Kidney epithelial cell (primary cell): ENCODE measurements around the gene P4HA2. TPM values are rescaled to one million over a fixed set of nuclear protein-coding genes. Genes with fewer than 3 reads are reported as not detected.

Experiments used
- DNase-seq: peaks from one replicate; pipeline ENCODE4 v3.0.0-alpha.2; 2010; ENCODE audit warnings: low read depth
- H3K27me3 ChIP-seq: 2 replicates; pipeline ENCODE4 v1.6.0; 2011; ENCODE audit warnings: low read length; ENCODE audit not compliant: control insufficient read depth, insufficient read depth
- H3K36me3 ChIP-seq: 2 replicates; pipeline ENCODE4 v1.5.1; 2011; ENCODE audit warnings: low read length; ENCODE audit not compliant: control insufficient read depth, insufficient read depth
- H3K4me3 ChIP-seq: 2 replicates; pipeline ENCODE4 v1.5.1; 2011; ENCODE audit warnings: low read depth, mild to moderate bottlenecking, control low read depth, low read length
- total RNA-seq: library from RNA; depleted of rRNA; stranded (reverse); fragments of >200 nt; gene quantifications from 2 replicates; pipeline ENCODE4 v1.2.3, GENCODE V29; 2015
- TF ChIP-seq, protein P1 (sequence below): IDR thresholded peaks from 2 replicates; pipeline ENCODE4 v1.5.1; 2011; ENCODE audit warnings: mild to moderate bottlenecking, moderate library complexity, low read length, control low read depth, inconsistent platforms; ENCODE audit not compliant: insufficient read depth, poor library complexity, severe bottlenecking

Gene P4HA2
- total RNA-seq, 1 donor from 2014 or later = 77.5 TPM

DNA sequence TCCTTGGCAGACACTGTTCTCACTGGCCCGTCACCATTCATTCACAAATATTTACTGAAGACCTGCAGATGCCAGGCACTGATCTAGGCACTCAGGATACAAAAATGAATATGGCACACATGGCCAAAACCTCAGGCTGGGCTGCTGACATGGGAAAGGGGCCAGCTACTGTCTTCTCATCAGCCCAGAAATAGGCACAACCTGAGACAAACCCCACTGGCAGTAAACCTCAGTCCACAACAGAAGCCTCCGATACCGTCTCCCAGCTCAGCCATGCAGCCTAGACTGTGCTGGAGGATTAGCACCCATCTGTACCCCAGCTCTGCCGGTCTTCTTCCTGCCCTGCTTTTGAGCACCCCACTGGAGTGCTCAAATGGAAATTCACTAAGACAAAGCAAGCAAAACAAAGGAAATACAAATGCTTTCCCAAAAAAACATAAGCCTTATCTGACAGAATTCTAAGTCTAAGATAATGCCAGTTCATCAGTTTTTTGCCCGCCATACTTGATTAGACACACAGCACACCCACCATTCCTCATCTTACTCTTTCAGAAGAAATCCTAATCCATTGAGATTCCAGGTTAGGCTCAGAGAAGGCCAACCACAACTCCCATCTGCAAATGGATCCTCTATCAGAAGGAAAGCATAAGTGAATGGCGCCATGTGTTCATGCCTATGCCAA lies 8.2 kb downstream of the P4HA2 start:
- peaks cover 1% of the 10 kb centered on the region for H3K36me3 ChIP-seq
- DNase-seq = no peak
- H3K4me3 ChIP-seq = no peak overlapping the region
- TF ChIP-seq, protein P1, sequence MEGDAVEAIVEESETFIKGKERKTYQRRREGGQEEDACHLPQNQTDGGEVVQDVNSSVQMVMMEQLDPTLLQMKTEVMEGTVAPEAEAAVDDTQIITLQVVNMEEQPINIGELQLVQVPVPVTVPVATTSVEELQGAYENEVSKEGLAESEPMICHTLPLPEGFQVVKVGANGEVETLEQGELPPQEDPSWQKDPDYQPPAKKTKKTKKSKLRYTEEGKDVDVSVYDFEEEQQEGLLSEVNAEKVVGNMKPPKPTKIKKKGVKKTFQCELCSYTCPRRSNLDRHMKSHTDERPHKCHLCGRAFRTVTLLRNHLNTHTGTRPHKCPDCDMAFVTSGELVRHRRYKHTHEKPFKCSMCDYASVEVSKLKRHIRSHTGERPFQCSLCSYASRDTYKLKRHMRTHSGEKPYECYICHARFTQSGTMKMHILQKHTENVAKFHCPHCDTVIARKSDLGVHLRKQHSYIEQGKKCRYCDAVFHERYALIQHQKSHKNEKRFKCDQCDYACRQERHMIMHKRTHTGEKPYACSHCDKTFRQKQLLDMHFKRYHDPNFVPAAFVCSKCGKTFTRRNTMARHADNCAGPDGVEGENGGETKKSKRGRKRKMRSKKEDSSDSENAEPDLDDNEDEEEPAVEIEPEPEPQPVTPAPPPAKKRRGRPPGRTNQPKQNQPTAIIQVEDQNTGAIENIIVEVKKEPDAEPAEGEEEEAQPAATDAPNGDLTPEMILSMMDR = no peak
- no peaks in the 10 kb centered on the region for H3K27me3 ChIP-seq

DNA sequence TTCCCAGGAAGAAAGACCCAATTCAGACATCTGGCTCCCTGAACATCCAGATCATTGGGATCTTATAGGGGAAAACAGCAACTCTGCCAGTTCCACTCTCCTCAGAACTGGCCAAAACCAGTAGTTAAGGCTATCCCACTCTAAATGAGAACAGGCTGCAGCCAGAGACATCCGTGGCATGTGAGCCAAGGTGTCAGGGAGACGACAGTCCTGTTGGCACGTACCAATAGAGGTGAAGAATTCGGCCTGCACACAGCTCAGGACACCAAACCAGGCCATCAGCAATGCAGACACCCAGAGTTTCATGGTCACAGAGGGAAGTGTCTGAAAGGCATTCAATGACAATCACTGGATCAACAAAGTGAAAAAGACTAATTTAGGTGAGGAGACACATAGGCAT lies 9.3 kb downstream of the P4HA2 start:
- DNase-seq = no peak
- H3K36me3 ChIP-seq = peaks cover 1% of the 10 kb centered on the region
- TF ChIP-seq, protein P1 = no peak
- no peaks in the 10 kb centered on the region for H3K27me3 ChIP-seq
- H3K4me3 ChIP-seq = no peak overlapping the region

DNA sequence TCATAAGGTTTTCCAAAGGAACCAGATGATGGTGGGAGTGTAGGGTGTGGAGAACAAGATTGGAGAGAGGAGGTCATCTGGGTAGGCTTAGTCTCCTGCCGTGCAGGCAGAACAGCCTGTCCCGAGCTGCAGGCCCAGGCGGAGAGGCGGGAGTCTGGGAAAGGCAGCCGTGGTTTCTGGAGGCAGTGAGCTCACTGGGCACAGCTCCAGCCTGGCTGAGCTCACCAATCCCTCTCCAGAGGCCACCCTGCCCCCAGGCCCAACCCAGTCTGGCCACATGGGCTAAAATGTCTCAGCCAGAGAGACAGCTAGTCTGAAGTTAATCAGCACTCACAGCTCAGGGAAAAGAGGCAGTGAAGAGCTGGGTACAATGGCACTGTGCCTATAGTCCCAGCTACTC lies 12.3 kb downstream of the P4HA2 start:
- peak; percentile 86 for DNase-seq
- TF ChIP-seq, protein P1 = no peak
- H3K4me3 ChIP-seq = no peak overlapping the region
- H3K36me3 ChIP-seq = peaks cover under 1% of the 10 kb centered on the region
- no peaks in the 10 kb centered on the region for H3K27me3 ChIP-seq

DNA sequence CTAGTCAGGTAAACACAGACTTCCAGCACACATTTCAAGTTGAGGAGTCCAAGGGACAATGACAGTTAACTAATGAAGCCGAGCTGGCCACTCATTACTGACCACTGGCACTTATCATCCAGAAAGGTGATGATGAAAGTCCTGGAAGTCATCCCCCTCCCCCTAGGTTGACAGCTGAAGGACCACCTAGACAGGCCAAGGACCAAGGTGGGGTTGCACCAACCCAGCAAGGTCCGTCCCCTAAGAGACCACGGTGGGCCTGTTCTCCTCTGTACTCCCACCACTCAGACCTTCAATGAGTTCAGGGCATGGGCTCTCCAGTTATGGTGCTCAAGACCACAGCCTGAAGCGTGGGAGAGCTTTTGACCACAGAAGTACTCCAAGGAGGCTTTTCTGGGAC lies 13.2 kb downstream of the P4HA2 start:
- Histone ChIP-seq H3K27me3 (no peaks in the 10 kb centered on the region), H3K36me3 (no peaks in the 10 kb centered on the region), H3K4me3 (no peak overlapping the region)
- no peak for DNase-seq
- TF ChIP-seq, protein P1 = no peak

DNA sequence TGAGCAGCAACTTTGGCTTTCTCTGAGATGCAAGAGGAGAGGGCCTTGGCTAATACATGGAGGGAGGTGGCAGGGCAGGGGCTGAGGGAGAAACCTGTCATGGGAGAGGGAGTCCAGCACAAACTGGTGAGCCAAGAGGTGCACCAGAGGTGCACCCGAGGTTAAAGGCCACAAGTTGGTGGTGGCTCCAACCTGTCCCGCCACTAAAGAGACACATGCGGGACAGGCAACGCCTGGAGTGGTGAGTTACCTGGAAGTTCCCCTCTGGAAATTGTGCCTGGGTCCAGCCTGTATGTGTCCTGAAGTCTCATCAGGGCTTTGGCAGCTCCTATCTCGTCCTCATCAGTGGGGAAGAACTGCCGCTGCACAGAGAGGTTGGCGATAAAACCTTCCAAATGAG lies 14.0 kb downstream of the P4HA2 start:
- no peaks in the 10 kb centered on the region for H3K36me3 ChIP-seq
- DNase-seq = no peak
- no peaks in the 10 kb centered on the region for H3K27me3 ChIP-seq
- H3K4me3 ChIP-seq = no peak overlapping the region
- TF ChIP-seq, protein P1 = no peak

DNA sequence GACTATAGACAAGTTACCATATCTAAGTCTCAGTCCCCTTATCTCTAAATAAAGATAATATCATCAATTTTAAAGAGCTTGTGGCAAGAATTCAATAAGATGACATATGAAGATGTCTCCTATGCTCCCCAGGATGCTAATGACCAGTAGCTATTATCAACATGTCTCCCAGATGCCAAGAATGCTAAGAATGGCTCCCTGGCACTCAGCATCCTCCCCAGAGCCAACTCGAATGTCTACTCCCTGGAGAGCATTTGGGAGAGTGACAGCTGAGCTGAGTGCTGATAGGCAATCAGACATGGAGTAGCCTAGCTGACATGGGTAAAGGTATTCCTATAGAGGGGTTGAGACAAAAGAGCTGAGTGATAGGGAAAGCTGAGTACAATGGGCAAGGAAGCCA lies 15.9 kb downstream of the P4HA2 start:
- Histone ChIP-seq H3K36me3 (no peaks in the 10 kb centered on the region), H3K4me3 (no peak overlapping the region), H3K27me3 (no peaks in the 10 kb centered on the region)
- TF ChIP-seq, protein P1 = no peak
- DNase-seq = no peak
